NCI-H1694 (cell line): ENCODE data around the gene COL4A1.

Experiments used
- DNase-seq: peaks from one replicate; lab custom pipeline; 2025; lab: John Stamatoyannopoulos, UW

The COL4A1 gene

GRCh38 chr13:110133425-110134235, 173.3 kb downstream of the COL4A1 start:
- DNase-seq, result no peak

DNA sequence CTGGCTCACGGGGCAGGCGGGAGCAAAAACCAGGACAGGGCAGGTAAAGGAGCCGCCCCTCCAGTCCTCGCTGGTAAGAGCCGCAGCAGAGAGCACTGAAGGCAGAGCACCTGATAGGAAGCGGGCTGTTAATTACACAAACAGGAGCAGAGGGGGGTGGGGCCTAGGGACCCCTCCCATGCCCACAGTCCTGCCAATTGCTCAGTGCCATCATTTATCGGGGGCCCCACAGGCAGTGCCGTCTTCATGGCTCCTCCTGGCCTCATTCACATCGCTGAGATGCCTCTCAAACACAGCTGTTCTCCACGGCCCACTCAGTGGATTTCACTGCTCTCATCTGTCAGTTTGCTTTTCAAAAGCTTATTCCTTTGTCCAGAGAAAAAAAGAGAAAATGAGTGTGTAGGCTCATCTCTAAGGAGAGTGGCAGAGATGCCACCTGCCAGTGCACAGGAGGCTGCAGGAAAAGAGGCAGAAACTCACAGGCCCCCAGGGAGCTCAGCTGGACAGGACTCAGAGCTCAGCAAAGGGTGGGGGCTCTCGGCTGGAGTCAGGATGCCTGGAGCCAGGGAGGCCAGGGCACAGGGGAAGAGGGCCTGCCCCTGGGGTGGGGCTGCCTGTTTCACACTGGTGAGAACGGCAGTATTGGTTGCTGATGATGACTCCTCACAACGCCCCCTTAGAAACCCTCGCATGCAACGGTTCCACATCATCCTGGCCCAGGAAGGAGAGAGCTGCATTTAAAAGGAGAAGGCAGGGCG, 174.6 kb downstream of the COL4A1 start:
- no peak for DNase-seq

GRCh38 chr13:110131424-110131823, 175.5 kb downstream of the COL4A1 start:
- no peak for DNase-seq

- no peak for DNase-seq
These were observed 176.5 kb downstream of the COL4A1 start for GRCh38 chr13:110130431-110130830.

GRCh38 chr13:110129539-110130186, 177.3 kb downstream of the COL4A1 start:
- no peak for DNase-seq

GRCh38 chr13:110129076-110129475, 177.9 kb downstream of the COL4A1 start:
- no peak for DNase-seq

DNA sequence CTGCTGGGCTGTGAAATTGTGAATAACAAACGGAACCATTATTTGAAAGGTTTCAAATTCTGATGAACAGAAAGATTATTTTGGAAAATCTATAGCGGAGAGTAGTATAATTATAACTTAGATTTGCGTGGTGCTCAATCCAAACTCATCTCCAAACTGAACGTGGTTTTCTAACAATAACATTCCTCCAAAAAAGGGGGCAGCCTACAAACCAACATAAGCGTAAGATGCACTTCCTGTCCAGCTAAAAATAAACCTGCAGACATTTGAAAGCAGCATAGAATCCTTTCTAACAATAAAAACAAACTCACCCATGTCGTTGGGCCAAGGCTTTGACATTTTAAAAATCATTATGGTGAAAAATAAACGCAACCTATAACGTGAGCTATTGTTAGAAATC, 178.4 kb downstream of the COL4A1 start:
- no peak for DNase-seq

DNA sequence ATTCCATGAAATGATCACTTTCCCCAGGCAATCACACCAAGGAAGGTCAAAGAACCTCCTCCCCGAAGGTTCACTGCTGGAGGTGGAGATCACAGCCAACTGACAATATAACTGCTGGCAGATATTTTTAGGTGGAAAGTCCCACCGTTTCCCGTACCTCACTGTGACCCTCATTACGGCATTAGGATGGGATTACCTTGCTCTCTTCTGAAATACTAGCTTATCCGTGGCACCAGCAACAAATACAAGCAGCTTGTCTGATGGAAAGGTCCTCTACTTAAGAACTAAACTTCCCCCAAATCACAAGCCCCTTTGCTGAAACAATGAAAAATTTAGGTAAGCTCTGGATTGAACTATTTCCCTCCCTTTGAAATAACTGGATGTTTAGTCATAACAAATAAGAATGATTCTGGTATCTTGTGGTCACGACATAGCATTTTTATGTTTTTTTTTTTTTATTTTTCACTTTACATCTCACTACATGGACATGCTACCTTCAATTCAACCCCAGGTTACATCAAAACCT, 178.9 kb downstream of the COL4A1 start:
- DNase-seq, result no peak

GRCh38 chr13:110126391-110126961, 180.5 kb downstream of the COL4A1 start:
- no peak for DNase-seq

- DNase-seq, result no peak
These were observed 181.2 kb downstream of the COL4A1 start for GRCh38 chr13:110125613-110126272.

GRCh38 chr13:110125157-110125556, 181.8 kb downstream of the COL4A1 start:
- DNase-seq, result no peak

DNA sequence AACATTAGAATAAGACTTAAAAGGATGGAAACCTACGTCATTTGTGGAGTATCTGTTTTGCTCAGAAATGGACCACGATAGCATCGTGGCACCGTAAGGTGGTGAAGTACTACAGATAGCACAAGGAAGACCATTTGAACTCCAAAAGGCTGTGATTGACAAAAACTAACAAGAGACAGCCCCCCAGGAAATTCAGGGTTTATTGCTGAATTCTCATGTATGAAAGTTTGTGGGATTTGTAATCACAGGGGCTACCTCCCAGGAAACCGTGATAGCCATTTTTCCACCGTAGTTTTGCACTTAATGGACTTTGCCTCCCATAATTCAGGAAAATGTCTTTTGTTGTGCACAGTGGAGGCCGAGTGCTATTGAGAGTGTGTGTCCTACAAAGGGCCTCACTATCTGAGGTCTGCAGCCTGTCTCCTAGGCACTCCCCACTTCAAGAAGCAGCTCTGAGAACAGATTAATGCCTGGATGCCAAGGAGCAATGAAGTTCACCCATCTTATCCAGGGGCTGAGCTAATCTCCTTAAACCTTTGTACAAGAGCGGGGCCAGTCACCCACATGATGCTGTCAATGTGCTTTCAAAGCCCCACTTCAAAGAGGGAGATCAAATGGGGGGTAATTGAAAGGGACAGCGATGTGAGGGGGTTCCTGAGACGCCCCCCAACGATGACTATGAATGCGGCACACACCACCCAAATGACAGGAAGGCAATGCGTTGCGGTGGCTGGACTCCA, 182.6 kb downstream of the COL4A1 start:
- DNase-seq, result no peak

- no peak for DNase-seq
These were observed 183.7 kb downstream of the COL4A1 start for GRCh38 chr13:110123041-110123809.

GRCh38 chr13:110121422-110122083, 185.4 kb downstream of the COL4A1 start:
- no peak for DNase-seq

GRCh38 chr13:110119935-110120905, 186.7 kb downstream of the COL4A1 start:
- DNase-seq, result no peak

DNA sequence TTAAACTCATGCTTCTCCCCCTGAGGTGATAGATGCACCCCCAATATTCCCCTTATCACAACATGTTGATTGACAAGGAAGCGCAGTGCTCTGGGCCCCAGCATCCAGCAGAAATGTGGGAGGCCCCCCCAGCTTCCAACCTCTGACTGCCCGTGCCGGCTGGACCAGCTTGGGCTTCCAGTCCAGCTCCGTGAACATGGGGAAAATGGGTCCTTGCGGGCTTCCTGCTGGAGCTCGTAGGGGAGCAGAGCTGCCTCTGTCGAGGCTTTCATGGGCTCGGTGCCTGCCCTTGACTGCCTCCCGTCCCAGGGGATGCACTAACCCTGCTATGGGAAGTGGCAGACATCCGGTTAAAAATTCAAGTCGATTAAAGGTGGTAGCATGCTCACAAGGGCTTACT, 188.9 kb downstream of the COL4A1 start:
- no peak for DNase-seq

GRCh38 chr13:110116072-110116487, 190.9 kb downstream of the COL4A1 start:
- no peak for DNase-seq

DNA sequence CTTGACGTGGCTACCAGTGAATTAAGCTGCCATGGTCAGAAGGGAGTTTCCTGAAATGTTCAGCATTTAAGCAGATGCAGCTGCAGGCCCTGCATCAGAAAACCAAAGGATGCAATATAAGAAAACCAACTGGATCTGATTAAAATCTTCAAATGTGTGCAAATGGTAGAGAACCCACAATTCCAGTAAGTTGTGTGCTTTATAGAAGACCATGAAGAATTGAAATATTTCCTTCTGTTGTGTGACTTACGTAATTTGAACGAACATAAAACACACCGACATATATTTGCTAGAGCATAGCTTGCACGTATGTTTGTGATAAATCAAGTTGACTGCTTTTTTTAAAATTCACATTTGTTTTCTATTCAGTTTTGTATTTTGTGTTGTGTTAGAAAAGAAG, 191.4 kb downstream of the COL4A1 start:
- DNase-seq, result no peak
